H9 (cell line): Measurements from ENCODE around the gene ZNF280D. TPM values are rescaled to one million over a fixed set of nuclear protein-coding genes. Genes with fewer than 3 reads are reported as not detected.

Experiments
- DNase-seq: peaks from one replicate; pipeline ENCODE4 v3.0.0-alpha.2; 2017
- H2AFZ ChIP-seq: one replicate; pipeline ENCODE4 v1.6.1; 2013; ENCODE audit warnings: mild to moderate bottlenecking, low read length, control low read depth, moderate library complexity
- H2AK5ac ChIP-seq: 2 replicates; pipeline ENCODE4 v1.6.1; 2013; ENCODE audit warnings: low read length, control low read depth, mixed read lengths; ENCODE audit not compliant: insufficient read length
- H2BK120ac ChIP-seq: one replicate; pipeline ENCODE4 v1.6.1; 2013; ENCODE audit warnings: low read depth, mild to moderate bottlenecking, low read length, control low read depth, inconsistent platforms; ENCODE audit not compliant: poor library complexity, severe bottlenecking
- H2BK12ac ChIP-seq: 2 replicates; pipeline ENCODE4 v1.6.1; 2013; ENCODE audit warnings: low read length, control low read depth, mixed read lengths, low read depth; ENCODE audit not compliant: insufficient read length
- H2BK15ac ChIP-seq: 2 replicates; pipeline ENCODE4 v1.6.1; 2013; ENCODE audit warnings: low read depth, low read length, control low read depth
- H2BK20ac ChIP-seq: one replicate; pipeline ENCODE4 v1.6.1; 2013; ENCODE audit warnings: low read depth, mild to moderate bottlenecking, low read length, control low read depth, inconsistent platforms; ENCODE audit not compliant: poor library complexity, severe bottlenecking
- H2BK5ac ChIP-seq: 2 replicates; pipeline ENCODE4 v1.6.1; 2013; ENCODE audit warnings: low read length, control low read depth, mixed read lengths; ENCODE audit not compliant: insufficient read length
- H3K14ac ChIP-seq: 2 replicates; pipeline ENCODE4 v1.6.1; 2013; ENCODE audit warnings: low read length, control low read depth; ENCODE audit not compliant: insufficient read depth
- H3K18ac ChIP-seq: 2 replicates; pipeline ENCODE4 v1.6.1; 2013; ENCODE audit warnings: low read depth, mild to moderate bottlenecking, mixed read lengths, low read length, control low read depth; ENCODE audit not compliant: insufficient read length
- H3K23ac ChIP-seq: 2 replicates; pipeline ENCODE4 v1.6.1; 2013; ENCODE audit warnings: low read length, control low read depth, mixed read lengths, low read depth; ENCODE audit not compliant: insufficient read length
- H3K23me2 ChIP-seq: 2 replicates; pipeline ENCODE4 v1.6.1; 2013; ENCODE audit warnings: low read depth, mild to moderate bottlenecking, mixed read lengths, low read length, control low read depth; ENCODE audit not compliant: insufficient read length, poor library complexity, severe bottlenecking
- H3K27ac ChIP-seq: 2 replicates; pipeline ENCODE4 v1.5.1; 2013; ENCODE audit warnings: low read length, control low read depth, mixed read lengths, low read depth; ENCODE audit not compliant: insufficient read length
- H3K27me3 ChIP-seq: 2 replicates; pipeline ENCODE4 v1.6.1; 2013; ENCODE audit warnings: low read length, control low read depth, inconsistent platforms; ENCODE audit not compliant: insufficient read depth
- H3K4ac ChIP-seq: 2 replicates; pipeline ENCODE4 v1.6.1; 2013; ENCODE audit warnings: low read depth, mild to moderate bottlenecking, control low read depth, inconsistent platforms, low read length, moderate library complexity
- H3K4me1 ChIP-seq: 2 replicates; pipeline ENCODE4 v1.6.1; 2013; ENCODE audit warnings: low read length, control low read depth, inconsistent platforms; ENCODE audit not compliant: insufficient read depth
- H3K4me2 ChIP-seq: 2 replicates; pipeline ENCODE4 v1.6.1; 2013; ENCODE audit warnings: low read length, control low read depth, mixed read lengths; ENCODE audit not compliant: insufficient read length, insufficient read depth
- H3K56ac ChIP-seq: 2 replicates; pipeline ENCODE4 v1.6.1; 2013; ENCODE audit warnings: low read depth, mild to moderate bottlenecking, mixed read lengths, low read length, control low read depth; ENCODE audit not compliant: insufficient read length
- H3K79me1 ChIP-seq: 2 replicates; pipeline ENCODE4 v1.6.1; 2013; ENCODE audit warnings: low read depth, mild to moderate bottlenecking, moderate library complexity, low read length, control low read depth, inconsistent platforms; ENCODE audit not compliant: insufficient read depth, poor library complexity, severe bottlenecking
- H3K79me2 ChIP-seq: 2 replicates; pipeline ENCODE4 v1.6.1; 2013; ENCODE audit warnings: low read length, control low read depth, inconsistent platforms; ENCODE audit not compliant: insufficient read depth
- H3K9ac ChIP-seq: 2 replicates; pipeline ENCODE4 v1.6.1; 2013; ENCODE audit warnings: low read length, control low read depth, mixed read lengths; ENCODE audit not compliant: insufficient read length; ENCODE audit errors: extremely low read depth
- H3K9me3 ChIP-seq: one replicate; pipeline ENCODE4 v1.6.1; 2013; ENCODE audit warnings: low read depth, low read length, inconsistent platforms; ENCODE audit not compliant: control insufficient read depth
- H3T11ph ChIP-seq: one replicate; pipeline ENCODE4 v1.6.1; 2013; ENCODE audit warnings: mild to moderate bottlenecking, low read length, control low read depth, inconsistent platforms
- H4K20me1 ChIP-seq: one replicate; pipeline ENCODE4 v1.6.1; 2013; ENCODE audit not compliant: control insufficient read depth, insufficient read length, insufficient read depth
- H4K5ac ChIP-seq: 2 replicates; pipeline ENCODE4 v1.6.1; 2013; ENCODE audit warnings: low read depth, mild to moderate bottlenecking, mixed read lengths, low read length, control low read depth; ENCODE audit not compliant: insufficient read length
- H4K8ac ChIP-seq: replicated peaks from 2 replicates; pipeline ENCODE4 v1.6.1; 2013; ENCODE audit warnings: low read length, control low read depth, mixed read lengths, low read depth; ENCODE audit not compliant: insufficient read length
- H4K91ac ChIP-seq: 2 replicates; pipeline ENCODE4 v1.6.1; 2013; ENCODE audit warnings: low read depth, mild to moderate bottlenecking, moderate library complexity, mixed read lengths, low read length, control low read depth; ENCODE audit not compliant: insufficient read length
- H3K27ac Mint-ChIP-seq, 3 experiments: 2 replicates in 2 of 3; 3 replicates in 1 of 3; pipeline ENCODE4 v1.8.0; 2020 to 2021; ENCODE audit warnings: mixed read lengths in 3 of 3, mild to moderate bottlenecking in 1 of 3, moderate library complexity in 1 of 3
- H3K27me3 Mint-ChIP-seq: 2 replicates; pipeline ENCODE4 v1.8.0; 2021; ENCODE audit warnings: low read depth, mild to moderate bottlenecking, moderate library complexity, mixed read lengths
- H3K36me3 Mint-ChIP-seq, 3 experiments: 2 replicates in 2 of 3; 3 replicates in 1 of 3; pipeline ENCODE4 v1.8.0; 2020 to 2021; ENCODE audit warnings: low read depth in 3 of 3, mixed read lengths in 3 of 3; ENCODE audit not compliant: insufficient read depth in 1 of 3
- H3K4me1 Mint-ChIP-seq, 2 experiments: 2 replicates each; pipeline ENCODE4 v1.8.0; 2020; ENCODE audit warnings: mixed read lengths in 2 of 2
- H3K4me3 Mint-ChIP-seq, 2 experiments: 2 replicates in 1 of 2; 3 replicates in 1 of 2; pipeline ENCODE4 v1.8.0; 2020 to 2021; ENCODE audit warnings: mild to moderate bottlenecking in 2 of 2, mixed read lengths in 2 of 2, moderate library complexity in 1 of 2
- H3K9me3 Mint-ChIP-seq, 2 experiments: 2 replicates in 1 of 2; 3 replicates in 1 of 2; pipeline ENCODE4 v1.8.0; 2020; ENCODE audit warnings: mild to moderate bottlenecking in 2 of 2, mixed read lengths in 2 of 2, moderate library complexity in 1 of 2
- WGBS: extraction: QIAGEN DNeasy Blood & Tissue Kit; methylation state at CpG from one replicate; pipeline ENCODE4 v1.1.7; 2013; ENCODE audit warnings: missing lambda C conversion rate, low lambda C conversion rate, mixed read lengths; ENCODE audit not compliant: insufficient read length; ENCODE audit errors: extremely low coverage; 5-methylcytosine and 5-hydroxymethylcytosine counted together
- total RNA-seq: library from RNA; stranded (reverse); gene quantifications from 2 replicates; pipeline ENCODE4 v1.2.1, GENCODE V29; 2021
- TF ChIP-seq, protein P1 (sequence below): fragments of 200-600 bp; sonication (generic); conservative IDR thresholded peaks from 3 replicates; pipeline ENCODE4 v1.8.0; 2021; ENCODE audit warnings: antibody characterized with exemption, mild to moderate bottlenecking

The ZNF280D gene
- total RNA-seq, 1 experiment from 2014 or later = 5.7 TPM

DNA sequence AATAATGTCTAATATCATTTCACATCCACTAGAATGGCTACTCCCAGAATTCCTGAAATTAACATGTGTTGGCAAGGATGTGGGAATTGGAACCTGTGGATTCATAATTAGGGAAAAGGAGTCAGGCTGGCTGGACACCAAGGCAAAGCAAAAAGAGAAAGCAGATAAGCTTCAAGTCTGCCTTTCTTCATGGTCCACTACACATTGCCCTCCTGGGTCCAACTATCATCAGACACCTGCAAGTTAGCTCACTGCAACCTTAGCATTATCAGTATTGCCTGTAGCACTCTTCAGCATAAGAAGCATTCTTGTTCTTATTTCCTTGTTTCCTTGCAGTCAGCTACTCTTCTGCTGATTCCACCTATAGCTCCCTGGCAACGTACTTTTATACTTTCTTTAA is 124.3 kb downstream of the ZNF280D start:
- no peak overlapping the region for H2AFZ ChIP-seq
- no peaks in the 10 kb centered on the region; a peak in 1 of 7 replicates for H3K36me3 Mint-ChIP-seq

More for the DNA sequence above, 124.3 kb downstream of the ZNF280D start:
- Mint-ChIP-seq H3K9me3 (peaks cover 0 to 4% of the 10 kb centered on the region in 2 experiments; a peak in 1 of 5 replicates), H3K27ac (no peak overlapping the region), H3K4me3 (no peak overlapping the region), H3K27me3 (peaks cover 1% of the 10 kb centered on the region; the same call in 1 of the 2 replicates), H3K4me1 (no peaks in the 10 kb centered on the region)
- H2BK12ac ChIP-seq = no peak overlapping the region
- no peak overlapping the region for H3K4ac ChIP-seq
- H3K27me3 ChIP-seq = no peaks in the 10 kb centered on the region
- H4K8ac ChIP-seq = no peak overlapping the region
- no peak overlapping the region for H2BK15ac ChIP-seq
- H3K9me3 ChIP-seq = no peaks in the 10 kb centered on the region
- H4K5ac ChIP-seq = no peak overlapping the region
- no peak for DNase-seq
- H3K14ac ChIP-seq = no peak overlapping the region
- H3K9ac ChIP-seq = no peak overlapping the region
- H3K27ac ChIP-seq = no peak overlapping the region
- H3K79me2 ChIP-seq = no peaks in the 10 kb centered on the region
- H4K20me1 ChIP-seq = no peaks in the 10 kb centered on the region
- no peak overlapping the region for H2BK20ac ChIP-seq
- no peak overlapping the region for H2AK5ac ChIP-seq
- H3T11ph ChIP-seq = no peak overlapping the region
- H3K56ac ChIP-seq = no peak overlapping the region
- TF ChIP-seq, protein P1, sequence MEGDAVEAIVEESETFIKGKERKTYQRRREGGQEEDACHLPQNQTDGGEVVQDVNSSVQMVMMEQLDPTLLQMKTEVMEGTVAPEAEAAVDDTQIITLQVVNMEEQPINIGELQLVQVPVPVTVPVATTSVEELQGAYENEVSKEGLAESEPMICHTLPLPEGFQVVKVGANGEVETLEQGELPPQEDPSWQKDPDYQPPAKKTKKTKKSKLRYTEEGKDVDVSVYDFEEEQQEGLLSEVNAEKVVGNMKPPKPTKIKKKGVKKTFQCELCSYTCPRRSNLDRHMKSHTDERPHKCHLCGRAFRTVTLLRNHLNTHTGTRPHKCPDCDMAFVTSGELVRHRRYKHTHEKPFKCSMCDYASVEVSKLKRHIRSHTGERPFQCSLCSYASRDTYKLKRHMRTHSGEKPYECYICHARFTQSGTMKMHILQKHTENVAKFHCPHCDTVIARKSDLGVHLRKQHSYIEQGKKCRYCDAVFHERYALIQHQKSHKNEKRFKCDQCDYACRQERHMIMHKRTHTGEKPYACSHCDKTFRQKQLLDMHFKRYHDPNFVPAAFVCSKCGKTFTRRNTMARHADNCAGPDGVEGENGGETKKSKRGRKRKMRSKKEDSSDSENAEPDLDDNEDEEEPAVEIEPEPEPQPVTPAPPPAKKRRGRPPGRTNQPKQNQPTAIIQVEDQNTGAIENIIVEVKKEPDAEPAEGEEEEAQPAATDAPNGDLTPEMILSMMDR = no peak
- no peak overlapping the region for H4K91ac ChIP-seq
- no peak overlapping the region for H3K18ac ChIP-seq
- H3K23me2 ChIP-seq = no peaks in the 10 kb centered on the region
- no peak overlapping the region for H2BK120ac ChIP-seq
- H3K4me2 ChIP-seq = no peak overlapping the region
- H3K79me1 ChIP-seq = no peaks in the 10 kb centered on the region
- H2BK5ac ChIP-seq = no peak overlapping the region
- H3K23ac ChIP-seq = no peak overlapping the region
- H3K4me1 ChIP-seq = no peaks in the 10 kb centered on the region
- WGBS = no CpG with 5 or more reads among the region's 1 CpG
